Body of pancreas (tissue), 4 donors: ENCODE results near the gene AOX1. TPM values are rescaled to one million over a fixed set of nuclear protein-coding genes. Genes with fewer than 3 reads are reported as not detected.
"Not testable (repeated sequence)": the region's sequence is repeated elsewhere in the genome, so short reads cannot be mapped to it uniquely, and the experiment has no call there.

ENCODE experiments used
- ATAC-seq: fragments of 150-250 bp; one replicate; pipeline ENCODE4 v1.9.1; 2016
- DNase-seq, 4 donors: peaks; one replicate each; pipeline ENCODE4 v3.0.0-alpha.2; 2019
- H3K27ac ChIP-seq, 4 donors: fragments of 200-600 bp; sonication (generic); 1 replicate in 3 of 4; 2 replicates in 1 of 4; pipeline versions ENCODE4 v1.5.1 to v1.6.1; 2016 to 2019; ENCODE audit warnings: mild to moderate bottlenecking in 1 of 4, mixed read lengths in 1 of 4, moderate library complexity in 1 of 4
- H3K27me3 ChIP-seq, 2 donors: fragments of 200-600 bp; sonication (generic); one replicate each; pipeline ENCODE4 v1.6.0; 2016; ENCODE audit warnings: mild to moderate bottlenecking in 1 of 2
- H3K36me3 ChIP-seq, 2 donors: fragments of 200-600 bp; sonication (generic); replicated peaks in 1 of 2; 2 replicates each; pipeline ENCODE4 v1.5.1; 2016; ENCODE audit warnings: low read depth in 2 of 2; ENCODE audit not compliant: insufficient read depth in 1 of 2
- H3K4me1 ChIP-seq: fragments of 200-600 bp; sonication (generic); one replicate; pipeline ENCODE4 v1.6.0; 2016
- H3K4me3 ChIP-seq, 2 donors: fragments of 200-600 bp; sonication (generic); 1 replicate in 1 of 2; 2 replicates in 1 of 2; pipeline ENCODE4 v1.5.1; 2016 to 2019
- H3K9me3 ChIP-seq, 3 donors: fragments of 200-600 bp; sonication (generic); 1 replicate in 2 of 3; 2 replicates in 1 of 3; pipeline ENCODE4 v1.5.1; 2016
- POLR2A ChIP-seq, 3 donors: fragments of 450-650 bp; IDR thresholded peaks; one replicate each; pipeline ENCODE4 v1.6.1; 2016; ENCODE audit warnings: antibody characterized with exemption in 3 of 3, mild to moderate bottlenecking in 2 of 3
- WGBS, 2 donors: methylation state at CpG; one replicate each; pipeline ENCODE4 v1.1.5; 2017; 5-methylcytosine and 5-hydroxymethylcytosine counted together
- intact Hi-C: fragments of 100-400 bp; cut with DNase I; formaldehyde crosslinking; loops from one replicate; pipeline ENCODE4 v1.15.1; 2023
- total RNA-seq, 2 donors: library from RNA; depleted of rRNA; stranded (reverse); fragments of >200 nt; gene quantifications; one replicate each; pipeline ENCODE4 v1.1.0, GENCODE V29; 2016
- TF ChIP-seq, protein P1 (sequence below), 7 experiments: fragments of 450-650 bp in 4 of 7; fragments of 200-600 bp in 3 of 7; sonication (generic) in 3 of 7; IDR thresholded peaks; one replicate each; pipeline ENCODE4 v1.5.1; 2016 to 2019; ENCODE audit warnings: antibody characterized with exemption in 7 of 7

AOX1 gene
- total RNA-seq, 2 donors from 2014 or later, result 60.0 to 75.0 TPM

DNA sequence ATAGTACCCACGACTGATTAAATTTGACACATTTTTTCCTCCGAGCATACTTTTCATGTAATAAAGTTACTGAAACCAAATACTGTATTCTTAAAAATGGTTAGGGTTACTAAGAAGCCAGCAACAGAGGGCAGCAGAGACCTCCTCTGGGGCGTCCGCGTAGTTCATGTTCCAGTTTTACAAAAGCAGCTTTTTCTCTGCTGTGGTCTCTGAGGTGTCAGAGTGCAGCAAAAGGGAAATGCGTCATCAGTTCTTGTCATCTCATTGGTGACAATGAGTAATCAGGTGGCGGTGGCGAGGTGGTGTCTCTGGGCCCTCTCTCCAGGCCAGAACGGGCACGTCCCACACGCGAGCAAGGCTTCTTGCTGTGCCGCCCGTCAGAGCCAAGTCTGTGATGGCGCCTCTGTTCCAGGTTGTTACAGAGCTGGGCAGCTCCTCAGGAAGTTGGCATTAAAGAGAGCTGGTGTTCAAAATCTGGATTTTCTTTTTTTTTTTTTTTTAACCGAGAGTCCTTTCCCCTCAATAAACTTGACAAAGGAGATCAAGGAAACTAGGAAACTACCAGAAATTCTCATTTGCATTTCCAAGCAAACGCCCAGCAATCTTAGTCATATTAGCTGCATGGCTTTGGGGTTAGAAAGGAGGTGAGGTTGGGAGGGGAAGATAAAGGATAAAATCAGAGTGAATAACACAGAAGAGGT is 127.3 kb downstream of the AOX1 start:
- intact Hi-C loops, result loop anchor here (10.0 kb wide), 2 partner anchors 102 to 362 kb away; partner anchors contain the start of genes BZW1, HYCC2 and NDUFB3
- TF ChIP-seq, protein P1, sequence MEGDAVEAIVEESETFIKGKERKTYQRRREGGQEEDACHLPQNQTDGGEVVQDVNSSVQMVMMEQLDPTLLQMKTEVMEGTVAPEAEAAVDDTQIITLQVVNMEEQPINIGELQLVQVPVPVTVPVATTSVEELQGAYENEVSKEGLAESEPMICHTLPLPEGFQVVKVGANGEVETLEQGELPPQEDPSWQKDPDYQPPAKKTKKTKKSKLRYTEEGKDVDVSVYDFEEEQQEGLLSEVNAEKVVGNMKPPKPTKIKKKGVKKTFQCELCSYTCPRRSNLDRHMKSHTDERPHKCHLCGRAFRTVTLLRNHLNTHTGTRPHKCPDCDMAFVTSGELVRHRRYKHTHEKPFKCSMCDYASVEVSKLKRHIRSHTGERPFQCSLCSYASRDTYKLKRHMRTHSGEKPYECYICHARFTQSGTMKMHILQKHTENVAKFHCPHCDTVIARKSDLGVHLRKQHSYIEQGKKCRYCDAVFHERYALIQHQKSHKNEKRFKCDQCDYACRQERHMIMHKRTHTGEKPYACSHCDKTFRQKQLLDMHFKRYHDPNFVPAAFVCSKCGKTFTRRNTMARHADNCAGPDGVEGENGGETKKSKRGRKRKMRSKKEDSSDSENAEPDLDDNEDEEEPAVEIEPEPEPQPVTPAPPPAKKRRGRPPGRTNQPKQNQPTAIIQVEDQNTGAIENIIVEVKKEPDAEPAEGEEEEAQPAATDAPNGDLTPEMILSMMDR (IDR thresholded peaks at IDR 0.05), result peak; percentile 62 to 91 (median 85)
- TF ChIP-seq POLR2A (IDR thresholded peaks at IDR 0.05), result peak; percentile 12 to 81 (median 81)

DNA sequence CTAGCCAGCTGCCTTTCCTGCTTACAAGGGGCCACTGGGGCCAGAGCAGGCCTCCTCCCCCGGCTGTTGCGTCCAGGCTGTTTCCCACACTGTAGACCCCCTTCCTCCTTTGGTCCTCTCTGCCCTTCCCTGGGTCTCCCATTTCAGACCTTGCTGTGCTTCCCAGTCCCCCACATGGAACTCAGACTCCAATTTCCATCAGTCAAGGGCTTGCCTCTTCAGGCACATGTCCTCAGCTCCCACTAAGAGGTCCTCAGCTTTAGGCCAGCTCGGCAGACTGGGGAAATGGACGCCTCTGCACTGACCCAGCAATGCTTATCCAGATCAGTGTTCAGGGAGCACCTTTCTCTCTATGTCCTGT is 127.9 kb downstream of the AOX1 start:
- H3K9me3 ChIP-seq, result no peaks in the 10 kb centered on the region
- H3K36me3 ChIP-seq, result no peaks in the 10 kb centered on the region
- H3K27ac ChIP-seq, result peak overlapping the region in 3 of 4 donors; percentile 41 to 80 (median 77)
- DNase-seq, result no peak
- TF ChIP-seq, protein P1 (IDR thresholded peaks at IDR 0.05), result no peak
- TF ChIP-seq POLR2A (IDR thresholded peaks at IDR 0.05), result no peak
- H3K4me1 ChIP-seq, result peaks cover 6% of the 10 kb centered on the region
- intact Hi-C loops, result loop anchor here (10.0 kb wide), 2 partner anchors 101 to 361 kb away; partner anchors contain the start of genes BZW1, HYCC2 and NDUFB3
- no peak for ATAC-seq
- no peaks in the 10 kb centered on the region for H3K27me3 ChIP-seq
- no peak overlapping the region for H3K4me3 ChIP-seq
- WGBS, 2 donors, result 91% methylated on average over 4 of the region's 4 CpGs

More for the DNA sequence above, 127.3 kb downstream of the AOX1 start:
- H3K27me3 ChIP-seq, result no peaks in the 10 kb centered on the region
- peak overlapping the region in 3 of 4 donors; percentile 41 to 80 (median 77) for H3K27ac ChIP-seq
- peak; percentile 78 to 93 (median 83) for DNase-seq
- H3K4me1 ChIP-seq, result peaks cover 6% of the 10 kb centered on the region
- no peak overlapping the region for H3K4me3 ChIP-seq
- H3K9me3 ChIP-seq, result no peaks in the 10 kb centered on the region
- WGBS, 2 donors, result 4% methylated on average over 17 of the region's 17 CpGs
- no peaks in the 10 kb centered on the region for H3K36me3 ChIP-seq
- ATAC-seq, result peak; percentile 99

DNA sequence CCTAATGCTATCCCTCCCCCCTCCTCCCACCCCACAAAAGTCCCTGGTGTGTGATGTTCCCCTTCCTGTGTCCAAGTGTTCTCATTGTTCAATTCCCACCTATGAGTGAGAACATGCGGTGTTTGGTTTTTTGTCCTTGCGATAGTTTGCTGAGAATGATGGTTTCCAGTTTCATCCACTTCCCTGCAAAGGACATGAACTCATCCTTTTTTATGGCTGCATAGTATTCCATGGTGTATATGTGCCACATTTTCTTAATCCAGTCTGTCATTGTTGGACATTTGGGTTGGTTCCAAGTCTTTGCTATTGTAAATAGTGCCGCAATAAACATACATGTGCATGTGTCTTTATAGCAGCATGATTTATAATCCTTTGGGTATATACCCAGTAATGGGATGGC is 129.2 kb downstream of the AOX1 start:
- intact Hi-C loops, result loop anchor here (10.0 kb wide), 2 partner anchors 100 to 360 kb away; partner anchors contain the start of genes BZW1, HYCC2 and NDUFB3
- not testable (repeated sequence) for H3K27ac ChIP-seq, H3K4me1 ChIP-seq, H3K27me3 ChIP-seq, H3K36me3 ChIP-seq, DNase-seq, ATAC-seq, H3K4me3 ChIP-seq, H3K9me3 ChIP-seq
- 95 to 100% methylated on average over 2 of the region's 3 CpGs for WGBS, 2 donors

DNA sequence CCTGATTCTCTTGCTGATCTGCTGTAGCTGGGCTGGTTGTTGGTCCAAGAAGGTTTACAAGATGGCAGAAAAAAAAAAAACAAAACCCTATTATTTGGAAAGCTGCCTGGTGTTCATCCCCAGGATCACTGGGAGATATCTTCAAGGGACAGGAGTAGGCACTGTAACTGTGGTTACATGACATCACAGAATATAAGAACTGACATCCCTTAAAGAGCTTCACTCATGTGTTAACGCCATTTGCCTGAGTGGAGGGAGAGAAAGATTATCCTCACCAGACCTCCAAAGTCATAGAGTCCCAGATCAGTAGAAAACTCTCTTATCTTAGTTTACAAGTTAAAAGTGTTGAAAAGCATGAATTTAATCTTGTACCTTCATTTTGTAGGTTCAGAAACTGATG is 130.6 kb downstream of the AOX1 start:
- Histone ChIP-seq H3K4me1 (peaks cover 6% of the 10 kb centered on the region), H3K9me3 (no peaks in the 10 kb centered on the region), H3K27ac (no peak overlapping the region), H3K27me3 (no peaks in the 10 kb centered on the region), H3K4me3 (no peak overlapping the region), H3K36me3 (no peaks in the 10 kb centered on the region)
- WGBS, 2 donors, result 57 to 88% methylated on average over 1 of the region's 1 CpG
- no peak for ATAC-seq
- TF ChIP-seq POLR2A (IDR thresholded peaks at IDR 0.05), result no peak
- TF ChIP-seq, protein P1 (IDR thresholded peaks at IDR 0.05), result no peak
- no peak for DNase-seq
- intact Hi-C loops, result loop anchor here (10.0 kb wide), 2 partner anchors 98 to 358 kb away; partner anchors contain the start of genes BZW1, HYCC2 and NDUFB3

Other genes starting within 250 kb of the AOX1 start
- 10 to 100 TPM; 10.5 to 42.3 TPM for gene KCTD18, start 75.9 kb upstream of the AOX1 start, total RNA-seq
- gene SGO2, start 59.8 kb upstream of the AOX1 start, total RNA-seq, result 1 to 10 TPM; 1.6 to 2.3 TPM
- 10 to 100 TPM; 45.4 to 88.3 TPM for gene BZW1, start 225.9 kb downstream of the AOX1 start, total RNA-seq